ENCODE data around the gene ARID1A.

The ARID1A gene

GRCh38 chr1:26728645-26729044 is 32.8 kb downstream of the ARID1A start:
- Mint-ChIP-seq H3K27ac (peak overlapping the region; percentile 81), H3K4me1 (peaks cover 44% of the 10 kb centered on the region), H3K36me3 (peaks cover 14% of the 10 kb centered on the region), H3K4me3 (no peak overlapping the region), H3K9me3 (no peaks in the 10 kb centered on the region), H3K27me3 (no peaks in the 10 kb centered on the region)
- DNase-seq (ENCODE audit: low spot score in 2 of 2) (no peak), ATAC-seq (ENCODE audit: low read depth) (no peak)

- no peaks in the 10 kb centered on the region for H3K9me3 Mint-ChIP-seq
- peaks cover 14% of the 10 kb centered on the region for H3K36me3 Mint-ChIP-seq
- ATAC-seq (ENCODE audit: low read depth) (no peak), DNase-seq (ENCODE audit: low spot score in 2 of 2) (no peak)
- H3K27ac Mint-ChIP-seq: no peak overlapping the region
- no peaks in the 10 kb centered on the region for H3K27me3 Mint-ChIP-seq
- peaks cover 35% of the 10 kb centered on the region for H3K4me1 Mint-ChIP-seq
- H3K4me3 Mint-ChIP-seq: no peak overlapping the region
Measured at GRCh38 chr1:26729633-26730032, 33.8 kb downstream of the ARID1A start.

GRCh38 chr1:26730695-26731094 is 34.9 kb downstream of the ARID1A start:
- H3K4me1 Mint-ChIP-seq: peaks cover 36% of the 10 kb centered on the region
- H3K36me3 Mint-ChIP-seq: peaks cover 18% of the 10 kb centered on the region
- no peak overlapping the region for H3K4me3 Mint-ChIP-seq
- no peaks in the 10 kb centered on the region for H3K9me3 Mint-ChIP-seq
- no peaks in the 10 kb centered on the region for H3K27me3 Mint-ChIP-seq
- H3K27ac Mint-ChIP-seq: peak overlapping the region; percentile 93
- no peak for ATAC-seq (ENCODE audit: low read depth)
- DNase-seq (ENCODE audit: low spot score in 2 of 2): no peak

GRCh38 chr1:26731233-26731902 is 35.6 kb downstream of the ARID1A start:
- H3K9me3 Mint-ChIP-seq: no peaks in the 10 kb centered on the region
- H3K36me3 Mint-ChIP-seq: peaks cover 20% of the 10 kb centered on the region
- no peaks in the 10 kb centered on the region for H3K27me3 Mint-ChIP-seq
- peaks cover 35% of the 10 kb centered on the region for H3K4me1 Mint-ChIP-seq
- H3K27ac Mint-ChIP-seq: peak overlapping the region; percentile 93
- ATAC-seq (ENCODE audit: low read depth): no peak
- no peak overlapping the region for H3K4me3 Mint-ChIP-seq
- DNase-seq (ENCODE audit: low spot score in 2 of 2): no peak

GRCh38 chr1:26733392-26733791 is 37.6 kb downstream of the ARID1A start:
- H3K27me3 Mint-ChIP-seq: no peaks in the 10 kb centered on the region
- H3K36me3 Mint-ChIP-seq: peaks cover 20% of the 10 kb centered on the region
- H3K4me3 Mint-ChIP-seq: no peak overlapping the region
- H3K4me1 Mint-ChIP-seq: peaks cover 18% of the 10 kb centered on the region
- H3K9me3 Mint-ChIP-seq: no peaks in the 10 kb centered on the region
- H3K27ac Mint-ChIP-seq: peak overlapping the region; percentile 81
- DNase-seq (ENCODE audit: low spot score in 2 of 2): no peak
- no peak for ATAC-seq (ENCODE audit: low read depth)

- Mint-ChIP-seq H3K9me3 (no peaks in the 10 kb centered on the region), H3K27me3 (no peaks in the 10 kb centered on the region), H3K4me3 (no peak overlapping the region), H3K4me1 (peaks cover 13% of the 10 kb centered on the region), H3K36me3 (peaks cover 20% of the 10 kb centered on the region), H3K27ac (peak overlapping the region; percentile 8)
- ATAC-seq (ENCODE audit: low read depth) (no peak), DNase-seq (ENCODE audit: low spot score in 2 of 2) (no peak)
Measured at GRCh38 chr1:26733982-26734381, 38.2 kb downstream of the ARID1A start.

- Mint-ChIP-seq H3K27ac (no peak overlapping the region), H3K36me3 (peaks cover 23% of the 10 kb centered on the region), H3K4me3 (no peak overlapping the region), H3K27me3 (no peaks in the 10 kb centered on the region), H3K4me1 (peaks cover 19% of the 10 kb centered on the region), H3K9me3 (no peaks in the 10 kb centered on the region)
- no peak for DNase-seq (ENCODE audit: low spot score in 2 of 2)
- no peak for ATAC-seq (ENCODE audit: low read depth)
Measured at GRCh38 chr1:26734501-26735058, 38.8 kb downstream of the ARID1A start.

- Mint-ChIP-seq H3K4me1 (peaks cover 45% of the 10 kb centered on the region), H3K9me3 (no peaks in the 10 kb centered on the region), H3K36me3 (peaks cover 25% of the 10 kb centered on the region), H3K4me3 (peak overlapping the region; percentile 51), H3K27ac (peak overlapping the region; percentile 78), H3K27me3 (no peaks in the 10 kb centered on the region)
- no peak for DNase-seq (ENCODE audit: low spot score in 2 of 2)
- ATAC-seq (ENCODE audit: low read depth): no peak
Measured at GRCh38 chr1:26739329-26739914, 43.6 kb downstream of the ARID1A start.

GRCh38 chr1:26740023-26740634 is 44.3 kb downstream of the ARID1A start:
- no peak for DNase-seq (ENCODE audit: low spot score in 2 of 2)
- ATAC-seq (ENCODE audit: low read depth): no peak
- peak overlapping the region; percentile 78 for H3K27ac Mint-ChIP-seq
- H3K27me3 Mint-ChIP-seq: no peaks in the 10 kb centered on the region
- peak overlapping the region; percentile 2 for H3K4me3 Mint-ChIP-seq
- H3K4me1 Mint-ChIP-seq: peaks cover 52% of the 10 kb centered on the region
- no peaks in the 10 kb centered on the region for H3K9me3 Mint-ChIP-seq
- peaks cover 24% of the 10 kb centered on the region for H3K36me3 Mint-ChIP-seq

GRCh38 chr1:26740952-26741351 is 45.1 kb downstream of the ARID1A start:
- Mint-ChIP-seq H3K36me3 (peaks cover 20% of the 10 kb centered on the region), H3K27ac (peak overlapping the region; percentile 78), H3K4me1 (peaks cover 49% of the 10 kb centered on the region), H3K9me3 (no peaks in the 10 kb centered on the region), H3K4me3 (no peak overlapping the region), H3K27me3 (no peaks in the 10 kb centered on the region)
- ATAC-seq (ENCODE audit: low read depth) (no peak), DNase-seq (ENCODE audit: low spot score in 2 of 2) (no peak)

GRCh38 chr1:26743426-26744059 is 47.7 kb downstream of the ARID1A start:
- Mint-ChIP-seq H3K27me3 (no peaks in the 10 kb centered on the region), H3K9me3 (no peaks in the 10 kb centered on the region), H3K27ac (peak overlapping the region; percentile 78), H3K36me3 (peaks cover 25% of the 10 kb centered on the region), H3K4me3 (peak overlapping the region; percentile 76), H3K4me1 (peaks cover 58% of the 10 kb centered on the region)
- ATAC-seq (ENCODE audit: low read depth) (peak; percentile 46), DNase-seq (ENCODE audit: low spot score in 2 of 2) (peak in 1 of 2 donors; percentile 19)

- H3K9me3 Mint-ChIP-seq: no peaks in the 10 kb centered on the region
- H3K27ac Mint-ChIP-seq: peak overlapping the region; percentile 78
- peak; percentile 53 to 58 for DNase-seq (ENCODE audit: low spot score in 2 of 2)
- H3K36me3 Mint-ChIP-seq: peaks cover 25% of the 10 kb centered on the region
- peak; percentile 90 for ATAC-seq (ENCODE audit: low read depth)
- H3K4me1 Mint-ChIP-seq: peaks cover 54% of the 10 kb centered on the region
- H3K27me3 Mint-ChIP-seq: no peaks in the 10 kb centered on the region
- H3K4me3 Mint-ChIP-seq: peak overlapping the region; percentile 76
Measured at GRCh38 chr1:26744075-26744959, 48.5 kb downstream of the ARID1A start.

- Mint-ChIP-seq H3K27ac (peak overlapping the region; percentile 78), H3K4me1 (peaks cover 51% of the 10 kb centered on the region), H3K9me3 (no peaks in the 10 kb centered on the region), H3K27me3 (no peaks in the 10 kb centered on the region), H3K4me3 (no peak overlapping the region), H3K36me3 (peaks cover 19% of the 10 kb centered on the region)
- DNase-seq (ENCODE audit: low spot score in 2 of 2) (no peak), ATAC-seq (ENCODE audit: low read depth) (no peak)
Measured at GRCh38 chr1:26745191-26745590, 49.4 kb downstream of the ARID1A start.

Data from memory B cell (primary cell).